SH-SY5Y (cell line): ENCODE measurements around the gene PPM1H.

Experiments
- GATA2 ChIP-seq: IDR thresholded peaks from 2 replicates; pipeline ENCODE4 v1.6.1; 2011; ENCODE audit warnings: mild to moderate bottlenecking, low read depth, low read length
- GATA3 ChIP-seq: IDR thresholded peaks from 2 replicates; pipeline ENCODE4 v1.6.1; 2011; ENCODE audit warnings: low read depth, mild to moderate bottlenecking, low read length, moderate library complexity

Gene PPM1H

DNA sequence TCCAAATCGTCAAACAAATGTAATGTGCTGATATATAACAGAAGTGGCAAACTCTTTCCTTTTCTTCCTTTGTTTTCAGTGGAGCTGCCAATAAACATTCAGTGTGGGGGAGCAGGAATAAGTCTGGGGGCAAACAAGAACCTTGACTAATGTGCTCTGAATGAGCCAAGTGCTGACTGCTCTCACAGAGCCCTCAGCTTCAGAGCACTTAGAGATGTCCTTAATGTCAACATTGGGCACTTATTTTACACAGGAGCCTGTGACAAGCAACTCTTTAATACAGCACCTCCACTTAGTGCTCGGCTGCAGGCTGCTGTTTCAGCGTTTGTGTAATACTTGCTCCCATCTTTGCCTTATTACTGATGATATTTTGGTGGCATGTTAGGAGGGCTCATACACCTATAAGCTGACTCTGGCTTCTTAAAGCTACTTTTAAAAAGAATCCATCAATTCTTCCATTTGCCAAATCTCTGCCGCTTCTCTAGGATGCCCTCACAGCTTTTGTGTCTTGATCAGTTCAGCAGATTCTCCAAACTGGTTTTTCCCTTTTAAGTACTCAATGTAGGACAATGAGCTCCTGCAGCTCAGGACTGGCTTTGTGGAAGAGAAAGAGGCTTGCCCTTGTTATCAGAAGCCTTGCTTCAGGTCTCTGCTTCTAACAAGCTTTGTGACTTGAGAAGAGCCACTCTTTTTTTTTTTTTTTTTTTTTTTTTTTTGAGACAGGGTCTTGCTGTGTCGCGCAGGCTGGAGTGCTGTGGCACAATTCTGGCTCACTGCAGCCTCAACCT lies 261.7 kb downstream of the PPM1H start:
- no peak for TF ChIP-seq GATA3
- TF ChIP-seq GATA2 = no peak

DNA sequence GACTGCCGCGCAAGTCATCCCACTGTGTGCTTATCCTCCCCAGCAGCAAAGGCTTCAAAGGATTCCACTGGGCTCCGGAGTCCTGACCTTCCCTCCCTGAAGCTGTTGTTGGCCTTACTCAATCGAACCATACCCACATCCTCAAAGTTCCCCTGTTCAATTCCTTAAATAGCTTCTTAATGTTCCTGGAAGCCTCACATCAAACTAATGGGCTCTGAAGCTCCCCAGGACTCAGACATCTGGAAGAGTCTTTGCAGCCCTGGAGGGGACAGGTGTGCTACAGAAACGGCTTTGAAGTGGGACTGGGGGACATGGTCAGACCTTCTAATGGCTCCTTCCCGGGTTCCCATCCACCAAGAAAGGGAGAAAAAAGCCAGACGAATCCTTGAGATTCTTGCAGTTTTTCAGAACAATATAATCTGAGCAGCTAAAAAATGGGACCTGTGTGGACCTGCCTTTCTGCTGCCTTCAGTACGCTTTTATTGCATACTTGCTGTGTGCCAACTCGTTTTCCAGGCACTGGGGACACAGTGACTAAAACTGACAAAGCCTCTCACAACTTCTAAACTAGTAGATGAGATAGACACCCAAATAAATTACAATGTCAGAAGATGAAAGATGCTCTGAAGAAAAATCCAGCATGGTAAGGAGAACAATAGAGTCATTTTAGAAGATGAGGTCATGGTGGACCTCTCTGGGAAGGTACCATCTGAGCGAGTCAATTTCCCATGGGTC lies 263.8 kb downstream of the PPM1H start:
- TF ChIP-seq GATA3 (no peak), GATA2 (no peak)

DNA sequence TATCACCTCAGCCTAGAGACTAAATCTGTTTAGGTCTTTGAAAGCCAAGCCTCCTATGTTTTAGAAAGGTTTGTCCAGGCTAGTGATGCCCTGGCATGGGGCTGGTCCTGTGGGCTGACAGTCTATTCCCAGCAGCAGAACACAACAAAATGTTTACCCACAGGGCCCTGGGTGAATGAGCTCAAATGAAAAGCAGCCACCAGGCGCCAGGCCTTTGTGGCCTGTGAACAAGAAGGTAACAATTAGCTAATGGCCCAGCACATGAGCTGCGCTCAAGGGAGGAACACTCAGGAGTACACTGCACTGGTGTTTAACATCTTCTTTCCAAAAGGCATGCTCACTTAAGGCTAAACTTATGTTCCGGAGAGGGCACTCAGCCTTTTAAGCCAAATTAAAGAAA lies 266.2 kb downstream of the PPM1H start:
- no peak for TF ChIP-seq GATA3
- no peak for TF ChIP-seq GATA2

DNA sequence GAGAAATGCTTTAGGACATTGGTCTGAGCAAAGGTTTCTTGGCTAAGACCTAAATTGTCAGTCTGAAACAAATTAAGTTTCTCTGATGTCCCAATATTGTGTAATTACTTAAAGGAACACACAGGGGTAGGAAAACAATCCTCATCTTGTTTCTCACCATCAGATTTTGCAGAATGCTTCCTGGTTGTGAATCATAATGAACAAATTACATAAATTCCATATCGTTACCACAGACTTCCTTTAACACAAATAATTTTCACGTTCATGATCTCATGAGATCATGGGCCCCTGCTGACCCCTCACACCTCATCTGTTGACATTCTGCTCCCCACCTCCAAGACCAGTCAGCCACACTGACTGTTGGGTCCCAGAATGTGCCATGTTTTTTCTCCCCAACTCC lies 274.2 kb downstream of the PPM1H start:
- TF ChIP-seq GATA3 (no peak), GATA2 (no peak)

DNA sequence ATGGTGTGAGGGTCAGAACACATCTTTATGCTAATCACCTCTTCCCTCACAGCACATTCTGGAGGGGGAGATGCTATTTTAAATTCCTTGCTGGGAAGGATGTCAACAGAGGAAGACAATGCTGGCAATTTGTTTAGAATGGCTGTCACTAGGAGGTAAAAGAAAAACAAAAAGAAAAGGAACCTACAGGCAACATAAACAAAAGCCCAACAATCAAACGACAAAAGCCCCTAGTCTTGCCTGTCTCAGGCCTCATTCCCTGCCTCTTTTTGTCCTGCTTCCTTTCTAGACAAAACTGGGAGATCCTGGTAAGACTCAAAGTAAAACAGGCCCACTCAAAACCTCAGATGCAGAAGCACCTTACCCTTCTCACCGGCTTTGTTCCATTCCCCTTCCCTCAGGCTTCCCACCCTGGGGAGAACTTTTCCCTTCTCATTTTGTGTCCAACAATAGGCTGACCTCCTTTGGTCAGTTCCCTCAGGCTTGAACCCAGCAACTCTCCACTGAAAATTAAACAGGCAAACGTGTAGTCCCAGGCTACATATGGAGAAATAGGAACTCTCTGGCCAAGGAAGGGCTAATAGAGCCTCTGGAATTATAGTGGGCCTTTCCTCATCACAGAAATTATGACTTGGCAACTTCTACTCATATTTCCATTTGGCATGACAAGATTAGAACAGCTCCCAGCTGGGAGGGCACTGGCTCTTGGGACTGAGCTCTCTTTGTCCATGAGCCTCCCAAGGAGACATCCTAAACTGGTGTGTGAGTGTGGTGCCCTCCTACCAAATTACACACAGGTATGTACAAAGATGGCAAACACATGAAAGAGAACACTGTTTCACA lies 275.3 kb downstream of the PPM1H start:
- TF ChIP-seq GATA2 = no peak
- no peak for TF ChIP-seq GATA3

DNA sequence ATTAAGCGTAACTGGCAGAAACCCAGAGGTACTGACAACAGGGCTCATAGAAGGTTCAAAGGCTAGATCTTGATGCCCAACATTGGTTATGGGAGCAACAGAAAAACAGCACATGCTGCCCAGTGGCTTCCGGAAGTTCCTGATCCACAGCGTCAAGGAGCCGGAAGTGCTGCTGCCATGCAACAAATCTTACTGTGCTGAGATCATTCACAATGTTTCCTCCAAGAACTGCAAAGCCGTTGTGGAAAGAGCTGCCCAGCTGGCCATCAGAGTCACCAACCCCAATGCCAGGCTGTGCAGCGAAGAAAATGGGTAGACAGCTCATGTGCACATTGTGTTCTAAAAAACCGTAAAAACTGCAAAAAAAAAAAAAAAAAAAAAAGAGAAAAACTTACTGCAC lies 276.0 kb downstream of the PPM1H start:
- TF ChIP-seq GATA3 (no peak), GATA2 (no peak)

DNA sequence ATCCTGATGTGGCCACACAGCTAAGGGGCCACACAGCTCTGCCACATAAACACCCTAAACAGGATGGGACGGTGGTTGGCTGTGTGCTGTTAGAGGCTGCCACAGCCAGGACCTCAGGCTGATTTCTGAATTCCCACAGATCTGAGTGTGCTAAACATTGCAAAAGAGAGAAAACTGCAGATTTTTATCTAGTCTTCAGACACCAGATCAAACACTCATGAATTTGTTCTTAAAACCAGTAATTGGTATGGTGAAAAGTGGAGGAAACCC lies 277.7 kb downstream of the PPM1H start:
- TF ChIP-seq GATA3 (no peak), GATA2 (no peak)

DNA sequence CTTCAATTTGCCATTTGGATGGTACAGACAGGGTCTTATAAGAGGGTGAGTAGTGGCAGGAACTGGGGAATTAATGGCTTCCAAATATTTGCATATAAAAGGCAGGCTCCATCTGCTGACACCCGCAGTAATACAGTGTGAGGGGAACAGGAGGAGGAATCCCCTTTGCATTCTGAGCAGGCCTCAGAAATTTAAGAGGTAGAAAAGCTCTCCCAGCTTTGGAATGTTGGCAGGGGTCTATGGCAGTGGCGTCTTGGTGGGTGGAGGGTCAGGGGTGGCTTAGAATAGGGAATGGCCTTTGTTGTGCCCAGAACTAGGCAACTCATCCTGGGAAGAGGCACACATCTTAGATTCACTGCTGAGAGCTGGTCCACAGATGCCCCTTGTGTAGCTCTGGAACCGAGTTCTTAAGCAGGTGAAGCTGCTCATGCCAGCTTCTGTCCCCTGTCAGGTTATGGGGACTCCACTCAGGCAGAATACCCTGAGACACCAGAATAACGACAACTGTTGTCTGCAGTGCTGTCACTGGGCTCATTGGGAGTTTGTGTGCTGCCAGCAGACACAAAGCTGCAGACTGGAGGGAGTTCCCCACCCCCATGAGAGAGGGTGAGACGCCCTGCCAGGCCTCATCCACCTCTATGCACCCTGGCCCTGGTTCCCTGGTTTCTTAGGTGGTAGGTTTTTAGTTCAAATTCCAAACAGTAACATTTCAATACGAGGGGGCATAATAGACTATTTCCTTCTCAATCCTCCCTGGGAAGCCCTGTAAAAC lies 278.2 kb downstream of the PPM1H start:
- TF ChIP-seq GATA2 (no peak), GATA3 (no peak)

DNA sequence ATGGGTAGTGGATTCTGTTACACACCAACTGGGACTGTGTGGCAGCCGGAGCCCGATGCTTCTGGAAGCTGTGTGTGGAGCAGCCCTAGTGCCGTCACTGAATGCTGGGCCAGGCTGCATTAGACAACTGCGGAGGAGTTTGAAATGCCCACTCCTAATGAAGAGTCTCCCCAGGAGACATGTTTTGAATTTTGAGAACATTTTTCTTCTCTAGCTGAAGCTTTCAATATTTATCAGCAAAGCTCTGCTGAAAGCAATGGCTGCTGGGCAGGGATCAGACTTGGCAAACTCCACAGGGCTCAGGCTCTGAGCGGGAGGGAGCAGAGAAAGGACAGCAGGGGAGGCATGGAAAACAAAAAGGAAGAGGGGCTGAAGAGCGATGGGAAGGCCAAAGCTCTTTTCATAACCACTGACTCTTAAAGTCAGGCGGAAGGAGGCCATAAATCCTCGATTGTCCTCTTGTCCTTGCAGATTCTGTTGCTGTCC lies 279.2 kb downstream of the PPM1H start:
- TF ChIP-seq GATA3 (no peak), GATA2 (no peak)

DNA sequence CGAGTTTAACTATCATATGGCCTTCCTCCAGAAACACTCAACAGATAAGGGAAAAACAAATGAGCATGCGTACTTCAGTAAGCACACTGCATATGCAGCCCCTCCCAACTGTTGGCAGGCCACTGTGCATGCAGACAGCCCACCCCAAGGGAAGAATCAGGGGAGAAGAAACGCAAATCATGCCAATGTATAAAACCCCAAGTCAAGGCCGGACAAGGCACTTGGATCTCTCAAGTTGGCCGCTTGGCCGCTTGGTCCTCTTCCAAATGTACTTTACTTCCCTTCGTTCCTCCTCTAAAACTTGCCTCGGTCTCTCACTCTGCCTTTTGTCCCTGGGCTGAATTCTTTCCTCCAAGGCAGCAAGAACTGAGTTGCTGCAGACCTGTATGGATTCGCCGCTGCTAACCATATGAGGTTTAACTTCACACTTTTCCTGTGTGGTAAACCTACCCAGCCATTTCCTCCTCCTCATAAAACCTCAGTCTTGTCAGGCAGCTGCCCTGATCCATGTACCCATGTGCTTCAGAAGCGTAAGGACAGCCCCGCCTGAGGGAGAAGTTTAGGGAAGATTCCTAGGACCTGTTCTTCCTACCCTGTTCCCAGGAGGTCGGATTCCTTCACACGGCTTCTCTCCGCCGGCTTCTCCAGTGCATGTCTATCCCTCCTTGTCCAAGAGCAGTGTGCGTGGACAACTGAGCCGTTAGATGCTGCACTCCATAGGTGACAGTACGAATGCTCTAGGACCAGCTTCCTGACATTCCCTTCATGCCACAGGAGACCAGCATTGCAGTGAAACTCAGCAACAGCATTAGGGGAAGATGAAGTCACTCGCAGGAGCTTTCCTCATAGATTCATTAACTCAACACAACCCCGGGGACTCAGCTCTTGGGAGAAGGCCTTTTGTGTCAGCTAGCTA lies 280.4 kb downstream of the PPM1H start:
- TF ChIP-seq GATA3 (no peak), GATA2 (no peak)

DNA sequence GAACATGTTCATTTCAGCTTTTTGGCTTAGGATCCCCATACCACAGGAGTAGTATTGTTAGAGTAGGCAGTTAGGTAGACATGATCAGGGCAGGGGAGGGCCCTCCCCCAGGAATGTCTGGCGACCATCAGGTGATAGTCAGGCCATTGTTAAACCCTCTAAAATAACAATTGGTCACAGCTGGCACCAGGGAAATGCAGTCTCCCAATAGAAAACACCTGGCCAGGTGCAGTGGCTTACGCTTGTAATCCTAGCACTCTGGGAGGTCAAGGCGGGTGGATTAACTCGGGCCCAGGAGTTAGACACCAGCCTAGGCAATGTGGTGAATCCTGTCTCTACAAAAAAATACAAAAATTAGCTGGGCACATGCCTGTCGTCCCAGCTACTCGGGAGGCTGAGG lies 281.2 kb downstream of the PPM1H start:
- TF ChIP-seq GATA2 (no peak), GATA3 (no peak)

DNA sequence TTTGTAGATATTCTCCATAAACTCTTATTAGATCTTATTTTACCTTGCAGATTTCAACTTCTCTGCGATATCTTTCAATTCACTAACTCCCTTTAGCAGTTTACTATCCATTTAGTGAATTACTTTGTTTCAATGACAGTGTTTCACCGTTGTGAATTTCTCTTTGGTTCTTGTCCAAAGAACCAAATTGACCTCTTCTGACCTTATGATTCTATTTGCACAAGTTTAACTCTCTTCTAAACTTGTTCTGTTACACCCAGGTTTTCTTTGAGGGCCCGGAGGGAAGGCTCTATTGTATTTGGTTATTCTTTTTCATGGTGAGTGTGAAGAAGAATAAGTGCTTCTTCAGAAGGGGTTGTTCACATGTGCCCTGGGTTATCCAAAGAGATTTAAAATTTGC lies 281.6 kb downstream of the PPM1H start:
- TF ChIP-seq GATA3 (no peak), GATA2 (no peak)

DNA sequence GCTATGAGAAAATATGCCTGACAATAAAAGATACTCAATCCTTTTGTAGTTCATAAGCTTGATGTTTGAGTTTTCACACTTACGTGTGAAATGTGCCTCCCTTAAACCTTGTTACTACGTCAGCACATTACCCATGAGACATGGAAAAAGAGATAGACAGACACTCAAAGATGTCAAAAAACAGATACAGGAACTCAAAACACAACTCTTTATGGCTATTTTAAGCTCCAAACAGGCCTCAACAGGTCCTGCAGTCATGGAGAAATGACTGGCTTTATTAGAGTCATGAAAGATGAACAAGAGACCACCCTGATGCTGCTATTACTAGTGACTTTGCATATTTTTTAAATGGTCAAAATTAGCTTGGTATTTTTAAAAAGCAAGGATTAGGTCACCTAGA lies 283.8 kb downstream of the PPM1H start:
- TF ChIP-seq GATA2 (no peak), GATA3 (no peak)
